Nephron (organoid): ENCODE results near the gene ARL4C.

Experiments used
- H3K27ac Mint-ChIP-seq, 3 experiments: 2 replicates each; pipeline ENCODE4 v1.8.0; 2020; ENCODE audit warnings: mixed read lengths in 3 of 3, mild to moderate bottlenecking in 2 of 3, moderate library complexity in 1 of 3
- H3K27me3 Mint-ChIP-seq: 2 replicates; pipeline ENCODE4 v1.8.0; 2021; ENCODE audit warnings: low read depth, mild to moderate bottlenecking, moderate library complexity, mixed read lengths
- H3K36me3 Mint-ChIP-seq: 2 replicates; pipeline ENCODE4 v1.8.0; 2020; ENCODE audit warnings: low read depth, mixed read lengths
- H3K4me1 Mint-ChIP-seq: 2 replicates; pipeline ENCODE4 v1.8.0; 2020; ENCODE audit warnings: mixed read lengths
- H3K4me3 Mint-ChIP-seq, 3 experiments: 2 replicates each; pipeline ENCODE4 v1.8.0; 2020; ENCODE audit warnings: mild to moderate bottlenecking in 3 of 3, mixed read lengths in 3 of 3, moderate library complexity in 2 of 3
- H3K9me3 Mint-ChIP-seq: 2 replicates; pipeline ENCODE4 v1.8.0; 2020; ENCODE audit warnings: mixed read lengths
- CTCF ChIP-seq, 3 experiments: fragments of 200-600 bp; sonication (generic); IDR thresholded peaks; one replicate each; pipeline ENCODE4 v1.5.0; 2021; ENCODE audit warnings: antibody characterized with exemption in 3 of 3; ENCODE audit not compliant: unreplicated experiment in 3 of 3

Gene ARL4C

GRCh38 chr2:234496835-234497593 lies at the start of gene ARL4C:
TSS of gene ARL4C (minus strand) at chr2:234497081. CDS start at chr2:234496586, 495 bp downstream.
- Mint-ChIP-seq H3K9me3 (no peaks in the 10 kb centered on the region), H3K27ac (peak within 1 kb of the TSS; percentile 44 to 77 (median 64)), H3K4me3 (peak within 1 kb of the TSS; percentile 89 to 90 (median 90)), H3K27me3 (peaks cover 39% of the 10 kb centered on the region), H3K4me1 (peaks cover 32% of the 10 kb centered on the region), H3K36me3 (no peaks in the 10 kb centered on the region)
- TF ChIP-seq CTCF (IDR thresholded peaks at IDR 0.05; ENCODE audit: unreplicated experiment in 3 of 3), result no peak

- Mint-ChIP-seq H3K27me3 (peaks cover 50% of the 10 kb centered on the region), H3K4me1 (peaks cover 9% of the 10 kb centered on the region), H3K4me3 (no peak overlapping the region), H3K36me3 (no peaks in the 10 kb centered on the region), H3K27ac (no peak overlapping the region), H3K9me3 (no peaks in the 10 kb centered on the region)
- TF ChIP-seq CTCF (IDR thresholded peaks at IDR 0.05; ENCODE audit: unreplicated experiment in 3 of 3), result peak; percentile 83 to 92 (median 90)
Observed at GRCh38 chr2:234544659-234545611, 48.1 kb upstream of the ARL4C start.

GRCh38 chr2:234542742-234543141 lies 45.9 kb upstream of the ARL4C start:
- H3K27ac Mint-ChIP-seq, result no peak overlapping the region
- no peaks in the 10 kb centered on the region for H3K36me3 Mint-ChIP-seq
- no peak for TF ChIP-seq CTCF (IDR thresholded peaks at IDR 0.05; ENCODE audit: unreplicated experiment in 3 of 3)
- H3K4me3 Mint-ChIP-seq, result no peak overlapping the region
- H3K4me1 Mint-ChIP-seq, result no peaks in the 10 kb centered on the region
- H3K27me3 Mint-ChIP-seq, result peaks cover 34% of the 10 kb centered on the region
- H3K9me3 Mint-ChIP-seq, result peaks cover 4% of the 10 kb centered on the region

- Mint-ChIP-seq H3K27ac (no peak overlapping the region), H3K4me1 (no peaks in the 10 kb centered on the region), H3K36me3 (no peaks in the 10 kb centered on the region), H3K27me3 (no peaks in the 10 kb centered on the region), H3K4me3 (no peak overlapping the region), H3K9me3 (peaks cover 4% of the 10 kb centered on the region)
- no peak for TF ChIP-seq CTCF (IDR thresholded peaks at IDR 0.05; ENCODE audit: unreplicated experiment in 3 of 3)
Observed at GRCh38 chr2:234537929-234538328, 41.0 kb upstream of the ARL4C start.

GRCh38 chr2:234536178-234536965 lies 39.5 kb upstream of the ARL4C start:
- Mint-ChIP-seq H3K27ac (peak overlapping the region in 1 of 3 experiments; percentile 10), H3K4me3 (no peak overlapping the region), H3K36me3 (no peaks in the 10 kb centered on the region), H3K27me3 (no peaks in the 10 kb centered on the region), H3K9me3 (peaks cover 4% of the 10 kb centered on the region), H3K4me1 (no peaks in the 10 kb centered on the region)
- TF ChIP-seq CTCF (IDR thresholded peaks at IDR 0.05; ENCODE audit: unreplicated experiment in 3 of 3), result no peak
